ENCODE measurements around the gene RPN1. TPM values are rescaled to one million over a fixed set of nuclear protein-coding genes. Genes with fewer than 3 reads are reported as not detected.

Gene RPN1
- total and polyA plus RNA-seq, 2 of the 13 experiments (the other 11 are each of a cell fraction or from before 2014, with no cell fraction given) = 290 to 342 TPM

DNA sequence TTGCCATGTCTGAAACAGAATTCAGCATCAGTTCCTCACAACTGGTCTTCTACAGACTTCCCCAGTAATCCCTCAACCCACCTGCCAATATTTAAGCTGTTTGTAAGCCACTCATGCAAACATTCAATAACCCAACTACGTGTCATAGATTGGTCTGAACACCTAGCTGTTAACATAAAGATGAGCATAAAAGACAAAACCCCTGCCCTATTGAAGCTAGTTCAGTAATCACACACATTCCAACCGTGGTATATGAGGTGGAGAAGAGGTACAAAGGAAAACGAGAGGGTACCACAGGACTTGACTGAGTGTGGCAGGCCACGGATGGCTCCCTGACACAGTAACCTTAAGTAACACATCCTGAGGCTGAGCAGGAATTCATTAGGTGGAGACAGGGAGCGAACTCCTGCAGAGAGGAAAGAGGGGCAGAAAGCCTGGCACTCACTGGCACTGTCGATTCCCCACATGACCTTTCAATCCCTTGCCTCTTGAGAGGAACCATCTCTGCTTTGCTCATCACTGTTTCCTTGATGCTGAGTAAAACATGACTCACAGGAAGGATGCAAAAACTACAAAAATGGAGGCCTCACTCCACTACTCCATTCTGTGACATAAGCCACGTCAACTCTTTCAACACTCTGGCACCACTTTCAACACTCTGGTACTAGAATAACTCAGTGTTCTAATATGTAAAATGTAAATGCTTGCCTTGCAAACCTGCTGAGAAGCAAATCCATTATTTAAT is 31.3 kb downstream of the RPN1 start:
- ATAC-seq = no peak
- CTCF ChIA-PET (ENCODE audit: low intra/inter-chr PET ratio, low total read pairs) = no interaction called here
- POLR2A ChIA-PET = no interaction called here
- Histone ChIP-seq H4K20me1 (ENCODE audit: insufficient read depth, low read length) (no peaks in the 10 kb centered on the region), H3K36me3 (replicated peaks in 1 of 2; ENCODE audit: control insufficient read depth in 1 of 2, insufficient read depth in 2 of 2, low read length in 2 of 2) (peaks cover 24 to 47% of the 10 kb centered on the region in 2 experiments), H3K4me3 (replicated peaks in 1 of 3; ENCODE audit: insufficient read depth in 1 of 3, low read depth in 2 of 3, low read length in 3 of 3) (no peak overlapping the region), H3K9ac (ENCODE audit: insufficient read depth, low read depth, low read length) (no peak overlapping the region), H3K4me2 (ENCODE audit: low read depth, low read length) (peak overlapping the region; percentile 86), H2AFZ (ENCODE audit: low read length) (no peak overlapping the region), H3K4me1 (ENCODE audit: insufficient read depth, low read length) (peaks cover 25% of the 10 kb centered on the region), H3K27me3 (ENCODE audit: control insufficient read depth in 1 of 2, insufficient read depth in 2 of 2, low read length in 2 of 2) (no peaks in the 10 kb centered on the region), H3K9me3 (ENCODE audit: low read length) (no peaks in the 10 kb centered on the region), H3K79me2 (ENCODE audit: insufficient read depth, low read length) (no peaks in the 10 kb centered on the region), H3K27ac (ENCODE audit: extremely low read length, insufficient read depth, low read length) (no peak overlapping the region)
- TF ChIP-seq TARDBP (CRISPR knock-in tag; IDR thresholded peaks at IDR 0.05) (no peak), POLR2AphosphoS2 (IDR thresholded peaks at IDR 0.05; ENCODE audit: low read depth, low read length) (peak; percentile 52; the same call in 1 of the 2 replicates), NPAS2 (CRISPR knock-in tag; IDR thresholded peaks at IDR 0.05; ENCODE audit: borderline replicate concordance) (no peak), ATM (IDR thresholded peaks at IDR 0.05; ENCODE audit: borderline replicate concordance) (no peak), RBM22 (optimal IDR thresholded peaks at IDR 0.05; ENCODE audit: low read length) (peak; percentile 28), ZNF260 (CRISPR knock-in tag; IDR thresholded peaks at IDR 0.05; ENCODE audit: borderline replicate concordance, low read depth) (no peak), ESRRA (CRISPR knock-in tag; IDR thresholded peaks at IDR 0.05; ENCODE audit: low read depth) (no peak), SYNCRIP (IDR thresholded peaks at IDR 0.05; ENCODE audit: insufficient read depth, low read depth, low read length) (no peak), AGO1 (IDR thresholded peaks at IDR 0.05; ENCODE audit: low read depth, low read length, poor library complexity, severe bottlenecking) (no peak), ZNF883 (CRISPR knock-in tag; IDR thresholded peaks at IDR 0.05; ENCODE audit: not compliant biosample characterization) (no peak), ZNF331 (CRISPR knock-in tag; IDR thresholded peaks at IDR 0.05) (no peak), JDP2 (CRISPR knock-in tag; IDR thresholded peaks at IDR 0.05; ENCODE audit: borderline replicate concordance) (no peak), MAFG (CRISPR knock-in tag; IDR thresholded peaks at IDR 0.05) (no peak), ATAD3A (CRISPR knock-in tag; IDR thresholded peaks at IDR 0.05) (no peak)
- TF ChIP-seq, protein P1, sequence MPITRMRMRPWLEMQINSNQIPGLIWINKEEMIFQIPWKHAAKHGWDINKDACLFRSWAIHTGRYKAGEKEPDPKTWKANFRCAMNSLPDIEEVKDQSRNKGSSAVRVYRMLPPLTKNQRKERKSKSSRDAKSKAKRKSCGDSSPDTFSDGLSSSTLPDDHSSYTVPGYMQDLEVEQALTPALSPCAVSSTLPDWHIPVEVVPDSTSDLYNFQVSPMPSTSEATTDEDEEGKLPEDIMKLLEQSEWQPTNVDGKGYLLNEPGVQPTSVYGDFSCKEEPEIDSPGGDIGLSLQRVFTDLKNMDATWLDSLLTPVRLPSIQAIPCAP (CRISPR knock-in tag; IDR thresholded peaks at IDR 0.05; ENCODE audit: low read depth) = no peak
- TF ChIP-seq, protein P2, sequence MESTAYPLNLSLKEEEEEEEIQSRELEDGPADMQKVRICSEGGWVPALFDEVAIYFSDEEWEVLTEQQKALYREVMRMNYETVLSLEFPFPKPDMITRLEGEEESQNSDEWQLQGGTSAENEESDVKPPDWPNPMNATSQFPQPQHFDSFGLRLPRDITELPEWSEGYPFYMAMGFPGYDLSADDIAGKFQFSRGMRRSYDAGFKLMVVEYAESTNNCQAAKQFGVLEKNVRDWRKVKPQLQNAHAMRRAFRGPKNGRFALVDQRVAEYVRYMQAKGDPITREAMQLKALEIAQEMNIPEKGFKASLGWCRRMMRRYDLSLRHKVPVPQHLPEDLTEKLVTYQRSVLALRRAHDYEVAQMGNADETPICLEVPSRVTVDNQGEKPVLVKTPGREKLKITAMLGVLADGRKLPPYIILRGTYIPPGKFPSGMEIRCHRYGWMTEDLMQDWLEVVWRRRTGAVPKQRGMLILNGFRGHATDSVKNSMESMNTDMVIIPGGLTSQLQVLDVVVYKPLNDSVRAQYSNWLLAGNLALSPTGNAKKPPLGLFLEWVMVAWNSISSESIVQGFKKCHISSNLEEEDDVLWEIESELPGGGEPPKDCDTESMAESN (CRISPR knock-in tag; conservative IDR thresholded peaks at IDR 0.05) = no peak
- BruUV-seq (replicated peaks) = TSS peak; percentile 30
- intact Hi-C loops (cut with micrococcal nuclease; ENCODE audit: unreplicated experiment) (loop anchor here (10.0 kb wide), 1 partner anchor 325 kb away; no protein-coding TSS in a partner anchor), in situ Hi-C loops (cut with HindIII; ENCODE audit: extremely low pct_ligation_motif_present, low pct_unique_long_range_greater_than_20kb) (no loop called here)
- FAIRE-seq = no peak
- DNase-seq (ENCODE audit: low spot score) = no peak
- WGBS (ENCODE audit: low lambda C conversion rate) = 92% methylated on average over 7 of the region's 7 CpGs

Measured in HepG2 (cell line).